A673 (cell line): ENCODE results near the gene ATRN. TPM values are rescaled to one million over a fixed set of nuclear protein-coding genes. Genes with fewer than 3 reads are reported as not detected.

Source experiments
- BruUV-seq: library from RNA; stranded (reverse); fragments of 400-500 nt; replicated peaks from 2 replicates; lab custom pipeline; 2021; lab: Mats Ljungman, UMichigan
- CTCF ChIA-PET: fragments of 300-600 bp; sonication (Branson Sonifier 250); formaldehyde crosslinking; loops from one replicate; lab custom pipeline; 2022; ENCODE audit warnings: antibody characterized with exemption; lab: Charles Lee
- POLR2A ChIA-PET: fragments of 300-600 bp; sonication (Branson Sonifier 250); formaldehyde crosslinking; loops from one replicate; lab custom pipeline; 2022; ENCODE audit warnings: antibody characterized with exemption; ENCODE audit not compliant: low non-redundant PET; lab: Charles Lee
- DNase-seq: peaks from one replicate; pipeline ENCODE4 v3.0.0-alpha.2; 2015; ENCODE audit warnings: low spot score
- H3K27ac ChIP-seq: fragments of 200-600 bp; sonication (generic); 2 replicates; pipeline ENCODE4 v1.5.1; 2016; ENCODE audit warnings: mixed run types, low read depth, mild to moderate bottlenecking, mixed read lengths, antibody characterized with exemption, low read length; ENCODE audit not compliant: poor library complexity, severe bottlenecking
- H3K27me3 ChIP-seq: fragments of 200-600 bp; sonication (generic); replicated peaks from 2 replicates; pipeline ENCODE4 v1.6.1; 2017; ENCODE audit warnings: mixed run types, low read depth, mild to moderate bottlenecking, mixed read lengths, antibody characterized with exemption, low read length; ENCODE audit not compliant: insufficient read depth, poor library complexity
- H3K36me3 ChIP-seq: fragments of 200-600 bp; sonication (generic); 2 replicates; pipeline ENCODE4 v1.6.1; 2016; ENCODE audit warnings: mixed run types, mild to moderate bottlenecking, mixed read lengths, antibody characterized with exemption, low read length; ENCODE audit not compliant: insufficient read depth, poor library complexity, severe bottlenecking
- H3K4me1 ChIP-seq: fragments of 200-600 bp; sonication (generic); 2 replicates; pipeline ENCODE4 v1.6.1; 2017; ENCODE audit warnings: mixed run types, mild to moderate bottlenecking, mixed read lengths, antibody characterized with exemption, low read length; ENCODE audit not compliant: insufficient read depth, poor library complexity, severe bottlenecking
- H3K4me3 ChIP-seq: fragments of 200-600 bp; sonication (generic); 2 replicates; pipeline ENCODE4 v1.5.1; 2016; ENCODE audit warnings: low read depth, mixed run types, mild to moderate bottlenecking, mixed read lengths, low read length; ENCODE audit not compliant: poor library complexity, severe bottlenecking
- H3K9me3 ChIP-seq: fragments of 200-600 bp; sonication (generic); 2 replicates; pipeline ENCODE4 v1.6.1; 2016; ENCODE audit warnings: mixed run types, low read depth, mild to moderate bottlenecking, mixed read lengths, antibody characterized with exemption, low read length; ENCODE audit not compliant: poor library complexity, severe bottlenecking
- CTCF ChIP-seq: fragments of 300-800, 200-600 bp; sonication (generic); conservative IDR thresholded peaks from 2 replicates; pipeline ENCODE4 v1.5.1; 2017; ENCODE audit warnings: low read depth, mild to moderate bottlenecking, antibody characterized with exemption, low read length, moderate library complexity, mixed read lengths
- EZH2 ChIP-seq: fragments of 200-600 bp; sonication (generic); IDR thresholded peaks from 2 replicates; pipeline ENCODE4 v1.6.1; 2017; ENCODE audit warnings: borderline replicate concordance, low read depth, mild to moderate bottlenecking, mixed read lengths, antibody characterized with exemption, low read length; ENCODE audit not compliant: poor library complexity, severe bottlenecking
- intact Hi-C: fragments of 100-400 bp; cut with micrococcal nuclease; formaldehyde crosslinking; loops from one replicate; pipeline ENCODE4 v1.10.0; 2022; ENCODE audit not compliant: unreplicated experiment
- total RNA-seq: library from RNA; stranded (reverse); gene quantifications from 2 replicates; pipeline ENCODE4 v1.2.3, GENCODE V29; 2021

ATRN gene
- total RNA-seq, 1 experiment from 2014 or later: 27.1 TPM

- BruUV-seq: no TSS peak
- Histone ChIP-seq H3K27me3 (no peaks in the 10 kb centered on the region), H3K27ac (no peak overlapping the region), H3K36me3 (no peaks in the 10 kb centered on the region), H3K4me3 (no peak overlapping the region), H3K9me3 (no peaks in the 10 kb centered on the region), H3K4me1 (peaks cover 4% of the 10 kb centered on the region)
- no peak for TF ChIP-seq EZH2
- no peak for TF ChIP-seq CTCF
- CTCF ChIA-PET: interaction anchor here (1.0 kb wide), 1 partner anchor 21 kb away, joined by 5 read pairs; no protein-coding TSS in a partner anchor
- intact Hi-C loops: no loop called here
- POLR2A ChIA-PET: no interaction called here
- DNase-seq: no peak
Observed at GRCh38 chr20:3689978-3690377, 219.2 kb downstream of the ATRN start.

DNA sequence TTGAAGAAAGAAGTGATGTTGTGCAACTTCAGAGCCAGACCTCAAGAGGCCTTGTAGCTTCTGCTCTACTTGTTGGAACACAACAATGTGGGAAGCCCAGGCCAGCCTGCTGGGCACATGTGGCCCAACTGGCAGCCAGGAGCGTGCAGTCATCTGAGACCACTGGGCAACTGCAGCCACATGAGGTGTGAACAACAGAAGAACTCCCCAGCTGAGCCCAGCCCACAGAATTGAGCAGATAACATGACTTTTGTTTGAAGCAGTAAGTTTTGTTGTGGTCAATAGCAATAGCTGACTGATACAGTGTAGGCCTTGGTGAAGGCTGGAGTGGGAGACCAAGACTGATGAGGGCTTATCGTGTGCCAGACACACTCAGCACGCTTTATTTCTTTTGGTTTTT, 219.6 kb downstream of the ATRN start:
- Histone ChIP-seq H3K27ac (no peak overlapping the region), H3K9me3 (no peaks in the 10 kb centered on the region), H3K4me1 (peaks cover 4% of the 10 kb centered on the region), H3K4me3 (no peak overlapping the region), H3K27me3 (no peaks in the 10 kb centered on the region), H3K36me3 (no peaks in the 10 kb centered on the region)
- no peak for DNase-seq
- no peak for TF ChIP-seq EZH2
- POLR2A ChIA-PET: no interaction called here
- intact Hi-C loops: no loop called here
- BruUV-seq: no TSS peak
- CTCF ChIA-PET: interaction anchor here (1.0 kb wide), 1 partner anchor 21 kb away, joined by 5 read pairs; no protein-coding TSS in a partner anchor

DNA sequence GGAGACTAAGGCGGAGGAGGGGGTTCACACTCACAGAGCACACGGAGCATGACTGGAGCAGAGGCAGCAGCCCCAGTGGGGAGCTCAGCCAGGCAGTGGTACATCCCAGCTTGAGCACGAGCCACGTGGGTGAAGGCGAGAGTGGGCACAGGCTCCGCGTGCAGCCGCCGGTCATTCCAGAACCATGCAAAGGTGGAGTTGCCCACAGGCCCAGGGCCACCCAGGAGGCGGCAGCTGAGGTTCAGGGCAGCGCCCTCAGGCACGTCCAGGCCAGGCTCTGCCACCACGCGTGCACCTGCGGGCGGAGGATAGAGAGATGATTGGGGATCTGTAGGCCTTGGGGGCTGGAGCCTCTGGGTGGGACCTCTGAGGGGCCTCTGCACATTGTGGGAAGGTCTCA, 220.5 kb downstream of the ATRN start:
- no peak for DNase-seq
- Histone ChIP-seq H3K27ac (no peak overlapping the region), H3K4me3 (no peak overlapping the region), H3K9me3 (no peaks in the 10 kb centered on the region), H3K36me3 (no peaks in the 10 kb centered on the region), H3K27me3 (no peaks in the 10 kb centered on the region), H3K4me1 (peaks cover 4% of the 10 kb centered on the region)
- BruUV-seq: no TSS peak
- POLR2A ChIA-PET: no interaction called here
- intact Hi-C loops: no loop called here
- no peak for TF ChIP-seq EZH2
- TF ChIP-seq CTCF: no peak
- CTCF ChIA-PET: interaction anchor here (0.5 to 0.6 kb wide), 2 partner anchors 105 to 144 kb away, joined by 3 to 7 read pairs; partner anchors contain the start of gene CDC25B

- POLR2A ChIA-PET: no interaction called here
- CTCF ChIA-PET: interaction anchor here (0.5 kb wide), 1 partner anchor 104 kb away, joined by 7 read pairs; the partner anchor contains the start of gene CDC25B
- Histone ChIP-seq H3K36me3 (no peaks in the 10 kb centered on the region), H3K9me3 (no peaks in the 10 kb centered on the region), H3K27ac (no peak overlapping the region), H3K4me3 (no peak overlapping the region), H3K4me1 (no peaks in the 10 kb centered on the region), H3K27me3 (no peaks in the 10 kb centered on the region)
- no peak for DNase-seq
- no TSS peak for BruUV-seq
- intact Hi-C loops: no loop called here
- TF ChIP-seq EZH2 (no peak), CTCF (no peak)
Observed at GRCh38 chr20:3691897-3692296, 221.1 kb downstream of the ATRN start.
